Left ventricle myocardium superior (tissue), 1 donor: ENCODE measurements around the gene UBTD1. TPM values are rescaled to one million over a fixed set of nuclear protein-coding genes. Genes with fewer than 3 reads are reported as not detected.

Experiments
- ATAC-seq: fragments of 200-7000 bp; cut with Tn5 transposase; one replicate; pipeline ENCODE4 v1.9.1; 2020; ENCODE audit warnings: mild to moderate bottlenecking, moderate library complexity
- DNase-seq: peaks from one replicate; pipeline ENCODE4 v3.0.0-alpha.2; 2020
- intact Hi-C: fragments of 100-400 bp; cut with micrococcal nuclease; formaldehyde crosslinking; loops from one replicate; pipeline ENCODE4 v1.11.0; 2022
- total RNA-seq: library from RNA; stranded (reverse); fragmentation: NEBNext Ultra II Directional; extraction: Animal tissue kit (Norgen Biotek cat#: 25700); gene quantifications from one replicate; pipeline ENCODE4 v1.2.1, GENCODE V29; 2021
- donor health status: DM: no; HTN: yes; CAD: no; lungs with severe emphysema.

UBTD1 gene
- total RNA-seq, 1 donor from 2014 or later = 28.1 TPM

- ATAC-seq = peak; percentile 92
- intact Hi-C loops = no loop called here
Measured at GRCh38 chr10:97596101-97597082, 97.7 kb downstream of the UBTD1 start.

GRCh38 chr10:97597778-97598177 is 99.1 kb downstream of the UBTD1 start:
- DNase-seq (no peak), ATAC-seq (no peak)
- intact Hi-C loops = no loop called here

More at GRCh38 chr10:97596101-97597082, 97.7 kb downstream of the UBTD1 start:
- DNase-seq = peak; percentile 49

GRCh38 chr10:97598407-97599271 is 99.9 kb downstream of the UBTD1 start:
- ATAC-seq (no peak), DNase-seq (no peak)
- intact Hi-C loops = no loop called here

GRCh38 chr10:97599272-97599619 is 100.5 kb downstream of the UBTD1 start:
- DNase-seq (no peak), ATAC-seq (no peak)
- intact Hi-C loops = no loop called here

- ATAC-seq (no peak), DNase-seq (no peak)
- intact Hi-C loops = no loop called here
Measured at GRCh38 chr10:97600616-97601015, 101.9 kb downstream of the UBTD1 start.

GRCh38 chr10:97601268-97602215 is 102.8 kb downstream of the UBTD1 start:
- intact Hi-C loops = no loop called here
- DNase-seq = peak; percentile 76
- ATAC-seq = peak; percentile 86

GRCh38 chr10:97607095-97607636 is 108.4 kb downstream of the UBTD1 start:
- ATAC-seq (no peak), DNase-seq (no peak)
- intact Hi-C loops = no loop called here

GRCh38 chr10:97608991-97609561 is 110.4 kb downstream of the UBTD1 start:
- DNase-seq = peak; percentile 83
- peak; percentile 89 for ATAC-seq
- intact Hi-C loops = no loop called here

GRCh38 chr10:97611473-97611872 is 112.7 kb downstream of the UBTD1 start:
- ATAC-seq (no peak), DNase-seq (no peak)
- intact Hi-C loops = no loop called here

GRCh38 chr10:97612386-97612785 is 113.7 kb downstream of the UBTD1 start:
- intact Hi-C loops = loop anchor here (2.0 kb wide), 1 partner anchor 40 kb away; the partner anchor contains the start of gene ANKRD2
- ATAC-seq (peak; percentile 57), DNase-seq (no peak)

GRCh38 chr10:97618285-97618684 is 119.6 kb downstream of the UBTD1 start:
- DNase-seq (no peak), ATAC-seq (no peak)
- intact Hi-C loops = no loop called here

GRCh38 chr10:97618733-97619132 is 120.0 kb downstream of the UBTD1 start:
- DNase-seq (no peak), ATAC-seq (no peak)
- intact Hi-C loops = no loop called here

Other genes starting within 250 kb of the UBTD1 start
- 3.3 TPM for gene ARHGAP19, start 206.3 kb upstream of the UBTD1 start, total RNA-seq
- gene FRAT1, start 179.7 kb upstream of the UBTD1 start, total RNA-seq = 6.8 TPM
- 9.0 TPM for gene FRAT2, start 164.2 kb upstream of the UBTD1 start, total RNA-seq
- gene RRP12, start 97.6 kb upstream of the UBTD1 start, total RNA-seq = 11.6 TPM
- gene PGAM1, start 72.7 kb upstream of the UBTD1 start, total RNA-seq = 234 TPM
- 14.7 TPM for gene EXOSC1, start 52.9 kb upstream of the UBTD1 start, total RNA-seq
- 22.2 TPM for gene ZDHHC16, start 52.7 kb upstream of the UBTD1 start, total RNA-seq
- 38.4 TPM for gene MMS19, start 502 bp upstream of the UBTD1 start, total RNA-seq
- 318 TPM for gene ANKRD2, start 73.9 kb downstream of the UBTD1 start, total RNA-seq
- 11.9 TPM for gene HOGA1, start 85.5 kb downstream of the UBTD1 start, total RNA-seq
- 0.35 TPM for gene C10orf62, start 90.8 kb downstream of the UBTD1 start, total RNA-seq
- gene MORN4, start 134.6 kb downstream of the UBTD1 start, total RNA-seq = 8.7 TPM
- 10.2 TPM for gene PI4K2A, start 141.7 kb downstream of the UBTD1 start, total RNA-seq
- gene AVPI1, start 188.3 kb downstream of the UBTD1 start, total RNA-seq = 8.9 TPM
- 7.1 TPM for gene MARVELD1, start 214.8 kb downstream of the UBTD1 start, total RNA-seq
- 13.7 TPM for gene ZFYVE27, start 238.2 kb downstream of the UBTD1 start, total RNA-seq